Fibroblast of lung (primary cell): Measurements from ENCODE around the gene STIM1. TPM values are rescaled to one million over a fixed set of nuclear protein-coding genes. Genes with fewer than 3 reads are reported as not detected.

Experiments used
- DNase-seq, 2 donors: peaks; one replicate each; pipeline versions ENCODE4 v3.0.0 to v3.0.0-alpha.2; 2010; ENCODE audit warnings: low read depth in 2 of 2
- H2AFZ ChIP-seq: 2 replicates; pipeline ENCODE4 v1.5.1; 2012; ENCODE audit warnings: low read length, control low read depth, inconsistent platforms
- H3K27ac ChIP-seq: 2 replicates; pipeline ENCODE4 v1.5.1; 2011; ENCODE audit warnings: low read length, control low read depth; ENCODE audit not compliant: insufficient read depth
- H3K27me3 ChIP-seq: 2 replicates; pipeline ENCODE4 v1.5.1; 2011; ENCODE audit warnings: mild to moderate bottlenecking, low read length; ENCODE audit not compliant: control insufficient read depth, insufficient read depth
- H3K36me3 ChIP-seq: 2 replicates; pipeline ENCODE4 v1.5.1; 2011; ENCODE audit warnings: low read length; ENCODE audit not compliant: control insufficient read depth, insufficient read depth
- H3K4me1 ChIP-seq: 2 replicates; pipeline ENCODE4 v1.5.1; 2011; ENCODE audit warnings: low read length; ENCODE audit not compliant: control insufficient read depth, insufficient read depth; ENCODE audit errors: extremely low read depth
- H3K4me2 ChIP-seq: 2 replicates; pipeline ENCODE4 v1.5.1; 2011; ENCODE audit warnings: low read length, control low read depth; ENCODE audit not compliant: insufficient read depth; ENCODE audit errors: extremely low read depth
- H3K4me3 ChIP-seq, 4 experiments: fragments of 200-600 bp in 1 of 4; sonication (generic) in 1 of 4; replicated peaks in 1 of 4; 2 replicates each; pipeline ENCODE4 v1.5.1; 2011 to 2016; ENCODE audit warnings: low read length in 4 of 4, low read depth in 3 of 4, mild to moderate bottlenecking in 3 of 4, control low read depth in 2 of 4, inconsistent platforms in 1 of 4, mixed read lengths in 1 of 4; ENCODE audit not compliant: insufficient read depth in 1 of 4; ENCODE audit errors: control extremely low read depth in 1 of 4
- H3K79me2 ChIP-seq: 2 replicates; pipeline ENCODE4 v1.5.1; 2012; ENCODE audit warnings: mild to moderate bottlenecking, low read length, inconsistent platforms; ENCODE audit not compliant: control insufficient read depth, insufficient read depth
- H3K9ac ChIP-seq: 2 replicates; pipeline ENCODE4 v1.5.1; 2011; ENCODE audit warnings: mild to moderate bottlenecking, low read length, control low read depth; ENCODE audit not compliant: insufficient read depth
- H3K9me3 ChIP-seq: 2 replicates; pipeline ENCODE4 v1.5.1; 2012; ENCODE audit warnings: low read depth, low read length; ENCODE audit not compliant: control insufficient read depth, insufficient read depth
- H4K20me1 ChIP-seq: 2 replicates; pipeline ENCODE4 v1.5.1; 2011; ENCODE audit warnings: low read length; ENCODE audit not compliant: control insufficient read depth, insufficient read depth; ENCODE audit errors: extremely low read depth
- EZH2 ChIP-seq: IDR thresholded peaks from 2 replicates; pipeline ENCODE4 v1.5.1; 2012; ENCODE audit warnings: low read length, control low read depth, mild to moderate bottlenecking; ENCODE audit errors: missing control alignments
- polyA plus RNA-seq, 2 donors: library from polyadenylated mRNA; depleted of rRNA in 1 of 2; stranded (reverse) in 1 of 2; unstranded in 1 of 2; fragments of >200 nt; gene quantifications; 2 replicates each; pipeline ENCODE4 v1.2.1, GENCODE V29; 2011 to 2012; ENCODE audit warnings: missing spikeins in 1 of 2
- total RNA-seq: library from RNA; depleted of rRNA; stranded (reverse); fragments of >200 nt; gene quantifications from 2 replicates; pipeline ENCODE4 v1.2.1, GENCODE V29; 2014
- TF ChIP-seq, protein P1 (sequence below), 2 donors: IDR thresholded peaks in 1 of 2; conservative IDR thresholded peaks in 1 of 2; 1 replicate in 1 of 2; 2 replicates in 1 of 2; pipeline ENCODE4 v1.5.1; 2011 to 2012; ENCODE audit warnings: low read length in 2 of 2, control low read depth in 1 of 2, inconsistent platforms in 1 of 2, low read depth in 1 of 2, mild to moderate bottlenecking in 1 of 2

The STIM1 gene
- total and polyA plus RNA-seq, 2 donors (not counting 1 experiment from before 2014, with no cell fraction given) = 38.1 to 44.6 TPM

DNA sequence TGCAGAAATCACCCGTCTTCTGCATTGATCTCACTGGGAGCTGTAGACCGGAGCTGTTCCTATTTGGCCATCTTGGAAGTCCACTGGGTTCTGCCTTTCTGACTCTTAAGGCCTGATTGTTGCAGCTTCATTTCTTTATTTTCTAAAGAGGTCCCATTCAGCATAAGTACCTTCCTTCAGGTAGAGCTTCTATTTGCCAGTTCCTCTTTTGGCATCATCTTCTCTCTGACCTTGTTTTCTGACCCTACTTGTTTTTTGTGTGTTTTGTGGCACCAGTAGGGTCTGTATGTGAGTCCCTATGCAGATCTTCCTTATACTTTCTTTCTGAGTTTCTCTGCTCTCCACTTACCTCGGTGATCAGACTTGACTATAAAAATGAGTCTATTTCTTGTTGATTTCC, 161.7 kb downstream of the STIM1 start:
- Histone ChIP-seq H3K4me2 (no peak overlapping the region), H3K4me3 (no peak overlapping the region), H3K36me3 (no peaks in the 10 kb centered on the region), H3K4me1 (no peaks in the 10 kb centered on the region), H3K27ac (no peak overlapping the region), H4K20me1 (no peaks in the 10 kb centered on the region), H3K79me2 (no peaks in the 10 kb centered on the region), H2AFZ (no peak overlapping the region), H3K27me3 (no peaks in the 10 kb centered on the region), H3K9ac (no peak overlapping the region), H3K9me3 (no peaks in the 10 kb centered on the region)
- TF ChIP-seq, protein P1, sequence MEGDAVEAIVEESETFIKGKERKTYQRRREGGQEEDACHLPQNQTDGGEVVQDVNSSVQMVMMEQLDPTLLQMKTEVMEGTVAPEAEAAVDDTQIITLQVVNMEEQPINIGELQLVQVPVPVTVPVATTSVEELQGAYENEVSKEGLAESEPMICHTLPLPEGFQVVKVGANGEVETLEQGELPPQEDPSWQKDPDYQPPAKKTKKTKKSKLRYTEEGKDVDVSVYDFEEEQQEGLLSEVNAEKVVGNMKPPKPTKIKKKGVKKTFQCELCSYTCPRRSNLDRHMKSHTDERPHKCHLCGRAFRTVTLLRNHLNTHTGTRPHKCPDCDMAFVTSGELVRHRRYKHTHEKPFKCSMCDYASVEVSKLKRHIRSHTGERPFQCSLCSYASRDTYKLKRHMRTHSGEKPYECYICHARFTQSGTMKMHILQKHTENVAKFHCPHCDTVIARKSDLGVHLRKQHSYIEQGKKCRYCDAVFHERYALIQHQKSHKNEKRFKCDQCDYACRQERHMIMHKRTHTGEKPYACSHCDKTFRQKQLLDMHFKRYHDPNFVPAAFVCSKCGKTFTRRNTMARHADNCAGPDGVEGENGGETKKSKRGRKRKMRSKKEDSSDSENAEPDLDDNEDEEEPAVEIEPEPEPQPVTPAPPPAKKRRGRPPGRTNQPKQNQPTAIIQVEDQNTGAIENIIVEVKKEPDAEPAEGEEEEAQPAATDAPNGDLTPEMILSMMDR (conservative IDR thresholded peaks at IDR 0.05 in 1 of 2, IDR thresholded peaks at IDR 0.05 in 1 of 2; ENCODE audit: low read depth in 1 of 2, low read length in 2 of 2) = no peak
- no peak for TF ChIP-seq EZH2
- no peak for DNase-seq

DNA sequence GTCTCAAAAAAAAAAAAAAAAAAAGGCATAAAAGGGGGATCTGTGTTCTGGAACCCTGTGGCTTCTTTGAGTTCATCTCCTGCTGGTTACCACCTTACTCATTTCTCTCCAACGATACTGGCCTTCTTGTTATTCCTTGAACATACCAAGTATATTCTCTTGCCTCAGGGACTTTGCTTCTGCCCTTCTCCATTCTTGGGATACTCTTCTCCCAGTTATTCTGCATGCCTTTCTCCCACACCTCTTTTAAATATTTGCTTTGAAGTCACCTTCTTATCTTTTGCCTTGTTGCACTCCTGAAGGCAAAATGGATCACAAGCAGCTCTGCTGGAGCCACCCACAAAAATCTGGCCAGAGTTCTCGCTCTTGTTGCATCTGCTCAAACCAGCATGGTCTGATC, 163.2 kb downstream of the STIM1 start:
- peak in 1 of 2 donors; percentile 23 for DNase-seq
- Histone ChIP-seq H2AFZ (no peak overlapping the region), H3K79me2 (no peaks in the 10 kb centered on the region), H3K4me2 (no peak overlapping the region), H3K4me1 (no peaks in the 10 kb centered on the region), H4K20me1 (no peaks in the 10 kb centered on the region), H3K4me3 (no peak overlapping the region), H3K36me3 (no peaks in the 10 kb centered on the region), H3K9me3 (no peaks in the 10 kb centered on the region), H3K27me3 (no peaks in the 10 kb centered on the region), H3K27ac (no peak overlapping the region), H3K9ac (no peak overlapping the region)
- no peak for TF ChIP-seq EZH2
- TF ChIP-seq, protein P1 (conservative IDR thresholded peaks at IDR 0.05 in 1 of 2, IDR thresholded peaks at IDR 0.05 in 1 of 2; ENCODE audit: low read depth in 1 of 2, low read length in 2 of 2) = no peak

DNA sequence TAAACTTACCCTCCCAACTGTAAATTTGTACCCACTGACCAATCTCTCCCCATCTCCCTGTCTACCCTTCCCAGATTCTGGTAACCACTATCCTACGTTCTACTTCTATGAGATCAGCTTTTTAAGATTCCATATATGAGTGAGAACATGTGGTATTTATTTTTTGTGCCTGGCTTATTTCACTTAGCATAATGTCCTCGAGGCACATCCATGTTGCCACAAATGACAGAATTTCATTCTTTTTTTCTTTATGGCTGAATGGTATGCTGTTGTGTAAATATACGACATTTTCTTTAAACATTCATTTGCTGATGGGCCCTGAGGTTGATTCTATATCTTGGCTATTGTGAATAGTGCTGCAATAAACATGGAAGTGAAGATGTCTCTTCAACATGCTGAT, 164.4 kb downstream of the STIM1 start:
- no peak overlapping the region for H3K4me2 ChIP-seq
- TF ChIP-seq EZH2 = no peak
- TF ChIP-seq, protein P1 (conservative IDR thresholded peaks at IDR 0.05 in 1 of 2, IDR thresholded peaks at IDR 0.05 in 1 of 2; ENCODE audit: low read depth in 1 of 2, low read length in 2 of 2) = no peak
- no peaks in the 10 kb centered on the region for H3K4me1 ChIP-seq
- H3K79me2 ChIP-seq = no peaks in the 10 kb centered on the region
- no peak overlapping the region for H3K9ac ChIP-seq
- no peak for DNase-seq
- H3K36me3 ChIP-seq = no peaks in the 10 kb centered on the region
- H3K27me3 ChIP-seq = no peaks in the 10 kb centered on the region
- H3K4me3 ChIP-seq = no peak overlapping the region
- H3K9me3 ChIP-seq = no peaks in the 10 kb centered on the region
- no peaks in the 10 kb centered on the region for H4K20me1 ChIP-seq
- H2AFZ ChIP-seq = no peak overlapping the region
- no peak overlapping the region for H3K27ac ChIP-seq
